ENCODE measurements around the gene DACT2. TPM values are rescaled to one million over a fixed set of nuclear protein-coding genes. Genes with fewer than 3 reads are reported as not detected.
"Not testable (repeated sequence)": the region's sequence is repeated elsewhere in the genome, so short reads cannot be mapped to it uniquely, and the experiment has no call there.

The DACT2 gene
- total and polyA plus RNA-seq, 9 of the 15 experiments (the other 6 are each of a cell fraction or from before 2014, with no cell fraction given), result not detected

DNA sequence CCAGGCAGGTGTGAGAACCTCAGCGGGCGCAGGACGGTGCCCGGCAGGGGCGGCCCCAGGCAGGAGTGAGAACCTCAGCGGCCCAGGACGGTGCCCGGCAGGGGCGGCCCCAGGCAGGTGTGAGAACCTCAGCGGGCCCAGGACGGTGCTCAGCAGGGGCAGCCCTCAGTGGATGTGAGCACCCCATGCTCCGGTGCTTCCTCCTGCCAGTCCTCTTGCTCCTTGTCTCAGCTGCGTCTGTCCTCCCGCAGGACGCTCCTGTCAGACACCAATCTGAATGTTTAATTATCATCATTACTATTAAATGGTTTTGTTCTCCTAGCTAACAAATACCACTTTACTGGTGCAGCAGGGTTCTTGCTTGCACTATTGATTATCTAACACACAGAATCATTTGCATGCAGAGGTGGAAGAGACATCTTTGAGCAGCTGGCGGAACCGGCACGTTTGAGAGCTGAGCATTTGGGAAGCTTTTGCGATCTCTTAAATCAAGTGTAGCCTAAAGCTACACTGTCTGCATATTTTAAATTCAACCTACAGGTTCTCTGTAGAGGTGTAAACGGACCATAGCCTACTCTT, 39.4 kb upstream of the DACT2 start:
- DNase-seq (ENCODE audit: extremely low read depth in 1 of 4, low spot score in 3 of 4) (no peak), ATAC-seq (no peak), FAIRE-seq (no peak)
- ChIA-PET CTCF (ENCODE audit: low intra/inter-chr PET ratio) (no interaction called here), POLR2A (no interaction called here)
- Histone ChIP-seq H3K79me2 (ENCODE audit: control insufficient read depth, insufficient read depth, low read length) (no peaks in the 10 kb centered on the region), H3K4me3 (no peak overlapping the region), H3K9me1 (ENCODE audit: control insufficient read depth, insufficient read depth, low read length) (no peaks in the 10 kb centered on the region), H3K27ac (ENCODE audit: extremely low read depth, low read depth, low read length) (no peak overlapping the region), H3K4me1 (replicated peaks in 1 of 2; ENCODE audit: control insufficient read depth in 2 of 2, insufficient read depth in 2 of 2, low read length in 2 of 2) (peaks cover 0 to 4% of the 10 kb centered on the region in 2 experiments; a peak in 1 of 5 replicates), H2AFZ (ENCODE audit: low read depth, low read length) (no peak overlapping the region), H3K9ac (ENCODE audit: insufficient read depth in 1 of 2, low read depth in 2 of 2, low read length in 2 of 2) (no peak overlapping the region), H3K27me3 (ENCODE audit: control insufficient read depth in 2 of 2, insufficient read depth in 2 of 2, low read length in 2 of 2) (peaks cover 11 to 31% of the 10 kb centered on the region in 2 experiments), H3K4me2 (ENCODE audit: insufficient read depth, low read length) (no peak overlapping the region), H3K36me3 (ENCODE audit: control insufficient read depth, insufficient read depth, low read length) (no peaks in the 10 kb centered on the region), H4K20me1 (replicated peaks; ENCODE audit: control insufficient read depth, insufficient read depth, low read length) (no peaks in the 10 kb centered on the region), H3K9me3 (replicated peaks; ENCODE audit: control insufficient read depth, insufficient read depth, low read depth, low read length) (no peaks in the 10 kb centered on the region)
- WGBS (ENCODE audit: insufficient coverage, low coverage, missing lambda C conversion rate), result 5% methylated on average over 13 of the region's 20 CpGs
- intact Hi-C loops (cut with micrococcal nuclease) (no loop called here), in situ Hi-C loops (cut with MboI) (no loop called here)
- TF ChIP-seq TBL1XR1 (IDR thresholded peaks at IDR 0.05; ENCODE audit: low read length in 2 of 2) (no peak), TAL1 (IDR thresholded peaks at IDR 0.05) (no peak)
- no TSS peak for BruUV-seq (replicated peaks)

DNA sequence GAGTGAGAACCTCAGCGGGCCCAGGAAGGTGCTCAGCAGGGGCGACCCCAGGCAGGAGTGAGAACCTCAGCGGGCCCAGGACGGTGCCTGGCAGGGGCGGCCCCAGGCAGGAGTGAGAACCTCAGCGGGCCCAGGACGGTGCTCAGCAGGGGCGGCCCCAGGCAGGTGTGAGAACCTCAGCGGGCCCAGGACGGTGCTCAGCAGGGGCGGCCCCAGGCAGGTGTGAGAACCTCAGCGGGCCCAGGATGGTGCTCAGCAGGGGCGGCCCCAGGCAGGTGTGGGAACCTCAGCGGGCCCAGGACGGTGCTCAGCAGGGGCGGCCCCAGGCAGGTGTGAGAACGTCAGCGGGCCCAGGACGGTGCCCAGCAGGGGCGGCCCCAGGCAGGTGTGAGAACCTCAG, 37.3 kb upstream of the DACT2 start:
- H3K4me2 ChIP-seq (ENCODE audit: insufficient read depth, low read length); H3K9ac ChIP-seq (ENCODE audit: insufficient read depth in 1 of 2, low read depth in 2 of 2, low read length in 2 of 2); ATAC-seq; in situ Hi-C loops (cut with MboI); H3K9me1 ChIP-seq (ENCODE audit: control insufficient read depth, insufficient read depth, low read length); H3K4me1 ChIP-seq (replicated peaks in 1 of 2; ENCODE audit: control insufficient read depth in 2 of 2, insufficient read depth in 2 of 2, low read length in 2 of 2); H3K36me3 ChIP-seq (ENCODE audit: control insufficient read depth, insufficient read depth, low read length); H3K79me2 ChIP-seq (ENCODE audit: control insufficient read depth, insufficient read depth, low read length); H2AFZ ChIP-seq (ENCODE audit: low read depth, low read length); H4K20me1 ChIP-seq (replicated peaks; ENCODE audit: control insufficient read depth, insufficient read depth, low read length); H3K4me3 ChIP-seq; BruUV-seq (replicated peaks); POLR2A ChIA-PET; DNase-seq (ENCODE audit: extremely low read depth in 1 of 4, low spot score in 3 of 4); H3K9me3 ChIP-seq (replicated peaks; ENCODE audit: control insufficient read depth, insufficient read depth, low read depth, low read length); H3K27ac ChIP-seq (ENCODE audit: extremely low read depth, low read depth, low read length); FAIRE-seq: not testable (repeated sequence)
- 0% methylated on average over 10 of the region's 20 CpGs for WGBS (ENCODE audit: insufficient coverage, low coverage, missing lambda C conversion rate)
- peaks cover 11 to 29% of the 10 kb centered on the region in 2 experiments for H3K27me3 ChIP-seq (ENCODE audit: control insufficient read depth in 2 of 2, insufficient read depth in 2 of 2, low read length in 2 of 2)
- CTCF ChIA-PET (ENCODE audit: low intra/inter-chr PET ratio), result interaction anchor here (0.8 kb wide), 1 partner anchor 163 kb away, joined by 4 read pairs; no protein-coding TSS in a partner anchor
- intact Hi-C loops (cut with micrococcal nuclease), result loop anchor here (2.0 kb wide), 1 partner anchor 162 kb away; no protein-coding TSS in a partner anchor
